Lung (tissue), 12 donors: Measurements from ENCODE around the gene SIGLEC11. TPM values are rescaled to one million over a fixed set of nuclear protein-coding genes. Genes with fewer than 3 reads are reported as not detected.

Source experiments
- ATAC-seq: fragments of 200-7000 bp; cut with Tn5 transposase; one replicate; pipeline ENCODE4 v1.9.1; 2020; ENCODE audit warnings: moderate number of reproducible peaks; ENCODE audit not compliant: insufficient read depth, low FRiP score
- DNase-seq, 3 donors: peaks; one replicate each; pipeline ENCODE4 v3.0.0-alpha.2; 2013 to 2017
- H3K27ac ChIP-seq, 2 donors: one replicate each; pipeline ENCODE4 v1.5.1; 2013; ENCODE audit warnings: mild to moderate bottlenecking in 2 of 2, moderate library complexity in 2 of 2, control low read depth in 1 of 2, inconsistent platforms in 1 of 2, low read depth in 1 of 2, low read length in 1 of 2
- H3K27me3 ChIP-seq, 3 donors: one replicate each; pipeline ENCODE4 v1.5.1; 2013; ENCODE audit warnings: low read length in 2 of 3; ENCODE audit not compliant: control insufficient read depth in 3 of 3, insufficient read depth in 3 of 3
- H3K36me3 ChIP-seq, 4 donors: one replicate each; pipeline ENCODE4 v1.5.1; 2013; ENCODE audit warnings: low read length in 4 of 4, mild to moderate bottlenecking in 1 of 4, moderate library complexity in 1 of 4; ENCODE audit not compliant: control insufficient read depth in 4 of 4, insufficient read depth in 4 of 4
- H3K4me1 ChIP-seq, 5 donors: one replicate each; pipeline ENCODE4 v1.5.1; 2013; ENCODE audit warnings: low read length in 5 of 5, mild to moderate bottlenecking in 2 of 5, moderate library complexity in 1 of 5; ENCODE audit not compliant: control insufficient read depth in 5 of 5, insufficient read depth in 5 of 5
- H3K4me3 ChIP-seq: one replicate; pipeline ENCODE4 v1.5.1; 2013; ENCODE audit warnings: mild to moderate bottlenecking, control low read depth, moderate library complexity
- H3K9ac ChIP-seq, 2 donors: one replicate each; pipeline ENCODE4 v1.5.1; 2013; ENCODE audit warnings: low read length in 2 of 2, control low read depth in 1 of 2; ENCODE audit not compliant: insufficient read depth in 1 of 2
- H3K9me3 ChIP-seq, 4 donors: one replicate each; pipeline ENCODE4 v1.5.1; 2013; ENCODE audit warnings: low read length in 3 of 4, mild to moderate bottlenecking in 1 of 4, moderate library complexity in 1 of 4; ENCODE audit not compliant: control insufficient read depth in 4 of 4, insufficient read depth in 3 of 4
- WGBS, 2 donors: extraction: QIAGEN DNeasy Blood & Tissue Kit; methylation state at CpG; one replicate each; pipeline ENCODE4 v1.1.7; 2013; 5-methylcytosine and 5-hydroxymethylcytosine counted together
- polyA plus RNA-seq, 2 donors: library from polyadenylated mRNA; stranded (reverse); fragments of 200-250 nt; gene quantifications; one replicate each; pipeline ENCODE4 v1.2.1, GENCODE V29; 2013
- total RNA-seq, 2 donors: library from RNA; depleted of rRNA in 1 of 2; stranded (reverse); fragments of >200 nt in 1 of 2; gene quantifications; one replicate each; pipeline ENCODE4 v1.2.1, GENCODE V29; 2014 to 2021
- TF ChIP-seq, protein P1 (sequence below): IDR thresholded peaks from 2 replicates; pipeline ENCODE4 v1.5.1; 2012; ENCODE audit warnings: mild to moderate bottlenecking; ENCODE audit errors: control extremely low read depth, extremely low read depth
- donor health status: control.
- donor health status: control.
- donor health status: Bipolar disorder and iron deficiency.
- donor health status: healthy.
- donor health status: DM: yes; HTN: yes; CAD: no.

The SIGLEC11 gene
- total and polyA plus RNA-seq, 4 donors = 1.3 to 6.5 (median 3.2) TPM

DNA sequence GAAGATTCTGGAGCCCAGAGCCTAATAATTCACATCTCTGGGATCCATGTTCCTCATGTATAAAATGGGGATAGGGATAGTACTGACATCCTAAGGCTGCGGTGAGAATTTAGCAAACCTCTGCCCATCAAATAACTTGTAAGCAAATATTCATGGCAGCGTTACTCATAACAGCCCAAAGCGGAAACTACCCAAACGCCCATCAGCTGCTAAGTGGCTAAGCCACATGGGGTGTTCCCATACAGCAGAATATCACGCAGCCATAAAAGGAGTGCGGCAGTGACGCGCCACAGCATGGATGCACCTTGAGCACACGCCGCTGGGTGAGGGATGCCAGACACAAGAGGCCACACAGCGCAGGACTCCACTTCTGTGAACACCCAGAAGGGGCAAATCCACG is 44.5 kb upstream of the SIGLEC11 start:
- TF ChIP-seq, protein P1, sequence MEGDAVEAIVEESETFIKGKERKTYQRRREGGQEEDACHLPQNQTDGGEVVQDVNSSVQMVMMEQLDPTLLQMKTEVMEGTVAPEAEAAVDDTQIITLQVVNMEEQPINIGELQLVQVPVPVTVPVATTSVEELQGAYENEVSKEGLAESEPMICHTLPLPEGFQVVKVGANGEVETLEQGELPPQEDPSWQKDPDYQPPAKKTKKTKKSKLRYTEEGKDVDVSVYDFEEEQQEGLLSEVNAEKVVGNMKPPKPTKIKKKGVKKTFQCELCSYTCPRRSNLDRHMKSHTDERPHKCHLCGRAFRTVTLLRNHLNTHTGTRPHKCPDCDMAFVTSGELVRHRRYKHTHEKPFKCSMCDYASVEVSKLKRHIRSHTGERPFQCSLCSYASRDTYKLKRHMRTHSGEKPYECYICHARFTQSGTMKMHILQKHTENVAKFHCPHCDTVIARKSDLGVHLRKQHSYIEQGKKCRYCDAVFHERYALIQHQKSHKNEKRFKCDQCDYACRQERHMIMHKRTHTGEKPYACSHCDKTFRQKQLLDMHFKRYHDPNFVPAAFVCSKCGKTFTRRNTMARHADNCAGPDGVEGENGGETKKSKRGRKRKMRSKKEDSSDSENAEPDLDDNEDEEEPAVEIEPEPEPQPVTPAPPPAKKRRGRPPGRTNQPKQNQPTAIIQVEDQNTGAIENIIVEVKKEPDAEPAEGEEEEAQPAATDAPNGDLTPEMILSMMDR = no peak
- H3K36me3 ChIP-seq = peaks cover 14 to 70% (median 49%) of the 10 kb centered on the region in 4 donors
- DNase-seq (no peak), ATAC-seq (no peak)
- no peaks in the 10 kb centered on the region for H3K4me1 ChIP-seq
- no peaks in the 10 kb centered on the region for H3K9me3 ChIP-seq
- no peaks in the 10 kb centered on the region for H3K27me3 ChIP-seq
- no peak overlapping the region for H3K27ac ChIP-seq
- H3K4me3 ChIP-seq = no peak overlapping the region
- no peak overlapping the region for H3K9ac ChIP-seq
- 93 to 98% methylated on average over 12 of the region's 12 CpGs for WGBS, 2 donors

DNA sequence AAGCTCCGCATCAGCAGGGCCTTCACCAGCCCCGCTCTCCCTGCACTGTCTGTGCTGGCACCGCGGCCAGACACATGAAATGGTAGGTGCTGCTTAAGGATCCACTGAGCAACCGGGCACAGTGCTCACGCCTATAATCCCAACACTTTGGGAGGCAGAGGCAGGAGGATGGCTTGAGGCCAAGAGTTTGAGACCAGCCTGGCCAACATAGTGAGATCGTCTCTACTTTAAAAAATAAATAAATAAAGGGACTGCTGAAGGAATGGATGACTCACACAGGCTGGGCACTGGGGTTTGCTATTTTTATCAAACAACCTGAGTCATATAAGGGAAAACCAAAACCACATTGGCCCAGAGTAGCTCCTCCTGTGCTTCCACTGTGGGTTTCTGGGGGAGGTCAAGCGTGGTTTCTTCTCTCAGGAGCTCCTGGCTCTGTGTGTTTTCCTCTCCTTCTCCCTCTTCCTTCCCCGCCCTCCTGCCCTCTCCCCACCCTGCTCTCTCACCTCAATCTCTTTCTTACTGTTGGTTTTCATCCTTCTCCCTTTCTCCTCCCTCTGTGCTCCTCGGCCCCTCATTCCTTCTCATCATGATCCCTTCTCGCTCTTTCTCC is 42.9 kb upstream of the SIGLEC11 start:
- 74 to 76% methylated on average over 11 of the region's 11 CpGs for WGBS, 2 donors

DNA sequence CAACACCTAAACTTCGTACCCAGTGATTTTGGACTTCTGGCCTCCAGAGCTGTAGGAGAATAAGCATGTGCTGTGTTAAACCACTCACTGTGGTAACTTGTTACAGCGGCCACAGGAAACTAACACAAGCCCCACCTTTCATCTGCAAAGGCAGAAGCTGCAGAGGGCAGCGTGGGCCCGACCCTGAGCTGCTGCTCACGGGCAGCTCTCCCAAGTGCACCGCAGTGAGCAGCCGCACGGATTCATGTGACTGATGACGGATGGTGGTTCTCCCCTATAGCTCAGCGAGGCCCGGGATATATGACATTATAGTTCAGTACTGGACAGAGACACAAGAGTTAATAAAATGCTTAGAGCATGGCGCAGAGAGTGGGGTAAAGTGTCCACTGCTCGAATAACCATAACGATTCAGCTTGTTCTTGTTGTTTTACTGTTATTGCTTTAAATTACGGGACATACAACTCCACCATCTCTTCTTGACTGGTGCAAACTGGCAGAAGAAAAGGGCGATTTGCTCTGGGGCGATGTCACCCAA is 42.3 kb upstream of the SIGLEC11 start:
- ATAC-seq (no peak), DNase-seq (no peak)
- H3K36me3 ChIP-seq = peaks cover 21 to 77% (median 52%) of the 10 kb centered on the region in 4 donors
- peaks cover 0 to 5% (median 0%) of the 10 kb centered on the region in 5 donors for H3K4me1 ChIP-seq
- H3K9me3 ChIP-seq = no peaks in the 10 kb centered on the region
- no peak overlapping the region for H3K27ac ChIP-seq
- no peak overlapping the region for H3K4me3 ChIP-seq
- H3K27me3 ChIP-seq = no peaks in the 10 kb centered on the region
- TF ChIP-seq, protein P1 = no peak
- 87 to 91% methylated on average over 17 of the region's 17 CpGs for WGBS, 2 donors
- no peak overlapping the region for H3K9ac ChIP-seq

More for the DNA sequence above, 42.9 kb upstream of the SIGLEC11 start:
- no peaks in the 10 kb centered on the region for H3K27me3 ChIP-seq
- peak; percentile 36 for ATAC-seq
- TF ChIP-seq, protein P1 = no peak
- peaks cover 0 to 5% (median 0%) of the 10 kb centered on the region in 5 donors for H3K4me1 ChIP-seq
- H3K4me3 ChIP-seq = no peak overlapping the region
- peak overlapping the region in 1 of 2 donors; percentile 38 for H3K27ac ChIP-seq
- peaks cover 24 to 81% (median 51%) of the 10 kb centered on the region in 4 donors for H3K36me3 ChIP-seq
- DNase-seq = no peak
- H3K9me3 ChIP-seq = no peaks in the 10 kb centered on the region
- H3K9ac ChIP-seq = no peak overlapping the region
